K562 (cell line): ENCODE data around the gene RORB. TPM values are rescaled to one million over a fixed set of nuclear protein-coding genes. Genes with fewer than 3 reads are reported as not detected.

Experiments
- RBM22 ChIP-seq: fragments of 200-400 bp; formaldehyde crosslinking; IDR thresholded peaks from 2 replicates; pipeline ENCODE4 v1.6.1; 2018; ENCODE audit warnings: low read length, low read depth; ENCODE audit not compliant: poor library complexity, severe bottlenecking
- TCF7 ChIP-seq: sonication (generic); IDR thresholded peaks from 2 replicates; pipeline ENCODE4 v1.6.1; 2016; ENCODE audit warnings: antibody characterized with exemption, borderline replicate concordance
- ZNF699 ChIP-seq: fragments of 250-450 bp; sonication (Bioruptor Pico); IDR thresholded peaks from 2 replicates; pipeline ENCODE4 v1.8.0; 2021; ENCODE audit warnings: mild to moderate bottlenecking, moderate library complexity; ENCODE audit not compliant: insufficient replicate concordance
- polyA plus RNA-seq, 8 experiments: library from polyadenylated mRNA; depleted of rRNA in 4 of 8; stranded (reverse) in 5 of 8; unstranded in 3 of 8; fragments of >200 nt; fragmentation: Nextera tagmentation in 2 of 8; fragmentation: Illumina TruSeq in 1 of 8; extraction: Ambion mirVana in 2 of 8; extraction: Trizol in 1 of 8; gene quantifications; 2 replicates each; pipeline versions ENCODE4 v1.2.1 to v1.2.3, GENCODE V29; 2011 to 2014; ENCODE audit warnings: inconsistent platforms in 1 of 8, missing spikeins in 1 of 8
- total RNA-seq, 7 experiments: library from RNA; depleted of rRNA in 6 of 7; stranded (reverse); fragments of >200 nt in 6 of 7; fragmentation: Illumina TruSeq in 2 of 7; extraction: Trizol in 2 of 7; gene quantifications; 2 replicates each; pipeline versions ENCODE4 v1.2.1 to v1.2.3, GENCODE V29; 2011 to 2021; ENCODE audit warnings: low replicate concordance in 1 of 7
- TF ChIP-seq, protein P1 (sequence below): fragments of 450-650 bp; IDR thresholded peaks from 2 replicates; pipeline ENCODE4 v1.6.1; 2016; ENCODE audit warnings: mild to moderate bottlenecking, moderate library complexity
- TF ChIP-seq, protein P2 (sequence below), 2 experiments: fragments of 150-350 bp in 1 of 2; IDR thresholded peaks; 2 replicates each; pipeline ENCODE4 v1.6.1; 2012 to 2016; ENCODE audit warnings: low read depth in 2 of 2, low read length in 2 of 2, mild to moderate bottlenecking in 1 of 2, moderate library complexity in 1 of 2

The RORB gene
- total and polyA plus RNA-seq, 9 of the 15 experiments (the other 6 are each of a cell fraction or from before 2014, with no cell fraction given): not detected

DNA sequence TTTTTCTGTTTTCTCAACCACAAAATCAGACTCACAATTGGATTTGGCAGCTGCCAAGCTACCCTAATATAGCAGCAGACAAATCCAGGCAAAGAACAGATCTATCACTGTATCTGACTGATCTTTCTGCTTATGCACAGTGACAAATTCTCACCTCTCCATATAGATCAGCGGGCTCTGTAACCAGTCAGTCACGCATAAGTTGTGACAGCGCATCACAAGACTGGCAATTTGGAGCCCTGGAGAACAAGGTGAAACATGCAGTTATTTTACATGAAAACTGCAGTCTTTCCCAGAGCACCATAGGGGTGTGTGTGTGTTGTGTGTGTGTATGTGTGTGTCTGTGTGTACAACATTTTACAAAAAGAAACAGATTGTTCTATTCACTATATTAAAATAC lies 37.7 kb downstream of the RORB start (continued):
- TF ChIP-seq, protein P1, sequence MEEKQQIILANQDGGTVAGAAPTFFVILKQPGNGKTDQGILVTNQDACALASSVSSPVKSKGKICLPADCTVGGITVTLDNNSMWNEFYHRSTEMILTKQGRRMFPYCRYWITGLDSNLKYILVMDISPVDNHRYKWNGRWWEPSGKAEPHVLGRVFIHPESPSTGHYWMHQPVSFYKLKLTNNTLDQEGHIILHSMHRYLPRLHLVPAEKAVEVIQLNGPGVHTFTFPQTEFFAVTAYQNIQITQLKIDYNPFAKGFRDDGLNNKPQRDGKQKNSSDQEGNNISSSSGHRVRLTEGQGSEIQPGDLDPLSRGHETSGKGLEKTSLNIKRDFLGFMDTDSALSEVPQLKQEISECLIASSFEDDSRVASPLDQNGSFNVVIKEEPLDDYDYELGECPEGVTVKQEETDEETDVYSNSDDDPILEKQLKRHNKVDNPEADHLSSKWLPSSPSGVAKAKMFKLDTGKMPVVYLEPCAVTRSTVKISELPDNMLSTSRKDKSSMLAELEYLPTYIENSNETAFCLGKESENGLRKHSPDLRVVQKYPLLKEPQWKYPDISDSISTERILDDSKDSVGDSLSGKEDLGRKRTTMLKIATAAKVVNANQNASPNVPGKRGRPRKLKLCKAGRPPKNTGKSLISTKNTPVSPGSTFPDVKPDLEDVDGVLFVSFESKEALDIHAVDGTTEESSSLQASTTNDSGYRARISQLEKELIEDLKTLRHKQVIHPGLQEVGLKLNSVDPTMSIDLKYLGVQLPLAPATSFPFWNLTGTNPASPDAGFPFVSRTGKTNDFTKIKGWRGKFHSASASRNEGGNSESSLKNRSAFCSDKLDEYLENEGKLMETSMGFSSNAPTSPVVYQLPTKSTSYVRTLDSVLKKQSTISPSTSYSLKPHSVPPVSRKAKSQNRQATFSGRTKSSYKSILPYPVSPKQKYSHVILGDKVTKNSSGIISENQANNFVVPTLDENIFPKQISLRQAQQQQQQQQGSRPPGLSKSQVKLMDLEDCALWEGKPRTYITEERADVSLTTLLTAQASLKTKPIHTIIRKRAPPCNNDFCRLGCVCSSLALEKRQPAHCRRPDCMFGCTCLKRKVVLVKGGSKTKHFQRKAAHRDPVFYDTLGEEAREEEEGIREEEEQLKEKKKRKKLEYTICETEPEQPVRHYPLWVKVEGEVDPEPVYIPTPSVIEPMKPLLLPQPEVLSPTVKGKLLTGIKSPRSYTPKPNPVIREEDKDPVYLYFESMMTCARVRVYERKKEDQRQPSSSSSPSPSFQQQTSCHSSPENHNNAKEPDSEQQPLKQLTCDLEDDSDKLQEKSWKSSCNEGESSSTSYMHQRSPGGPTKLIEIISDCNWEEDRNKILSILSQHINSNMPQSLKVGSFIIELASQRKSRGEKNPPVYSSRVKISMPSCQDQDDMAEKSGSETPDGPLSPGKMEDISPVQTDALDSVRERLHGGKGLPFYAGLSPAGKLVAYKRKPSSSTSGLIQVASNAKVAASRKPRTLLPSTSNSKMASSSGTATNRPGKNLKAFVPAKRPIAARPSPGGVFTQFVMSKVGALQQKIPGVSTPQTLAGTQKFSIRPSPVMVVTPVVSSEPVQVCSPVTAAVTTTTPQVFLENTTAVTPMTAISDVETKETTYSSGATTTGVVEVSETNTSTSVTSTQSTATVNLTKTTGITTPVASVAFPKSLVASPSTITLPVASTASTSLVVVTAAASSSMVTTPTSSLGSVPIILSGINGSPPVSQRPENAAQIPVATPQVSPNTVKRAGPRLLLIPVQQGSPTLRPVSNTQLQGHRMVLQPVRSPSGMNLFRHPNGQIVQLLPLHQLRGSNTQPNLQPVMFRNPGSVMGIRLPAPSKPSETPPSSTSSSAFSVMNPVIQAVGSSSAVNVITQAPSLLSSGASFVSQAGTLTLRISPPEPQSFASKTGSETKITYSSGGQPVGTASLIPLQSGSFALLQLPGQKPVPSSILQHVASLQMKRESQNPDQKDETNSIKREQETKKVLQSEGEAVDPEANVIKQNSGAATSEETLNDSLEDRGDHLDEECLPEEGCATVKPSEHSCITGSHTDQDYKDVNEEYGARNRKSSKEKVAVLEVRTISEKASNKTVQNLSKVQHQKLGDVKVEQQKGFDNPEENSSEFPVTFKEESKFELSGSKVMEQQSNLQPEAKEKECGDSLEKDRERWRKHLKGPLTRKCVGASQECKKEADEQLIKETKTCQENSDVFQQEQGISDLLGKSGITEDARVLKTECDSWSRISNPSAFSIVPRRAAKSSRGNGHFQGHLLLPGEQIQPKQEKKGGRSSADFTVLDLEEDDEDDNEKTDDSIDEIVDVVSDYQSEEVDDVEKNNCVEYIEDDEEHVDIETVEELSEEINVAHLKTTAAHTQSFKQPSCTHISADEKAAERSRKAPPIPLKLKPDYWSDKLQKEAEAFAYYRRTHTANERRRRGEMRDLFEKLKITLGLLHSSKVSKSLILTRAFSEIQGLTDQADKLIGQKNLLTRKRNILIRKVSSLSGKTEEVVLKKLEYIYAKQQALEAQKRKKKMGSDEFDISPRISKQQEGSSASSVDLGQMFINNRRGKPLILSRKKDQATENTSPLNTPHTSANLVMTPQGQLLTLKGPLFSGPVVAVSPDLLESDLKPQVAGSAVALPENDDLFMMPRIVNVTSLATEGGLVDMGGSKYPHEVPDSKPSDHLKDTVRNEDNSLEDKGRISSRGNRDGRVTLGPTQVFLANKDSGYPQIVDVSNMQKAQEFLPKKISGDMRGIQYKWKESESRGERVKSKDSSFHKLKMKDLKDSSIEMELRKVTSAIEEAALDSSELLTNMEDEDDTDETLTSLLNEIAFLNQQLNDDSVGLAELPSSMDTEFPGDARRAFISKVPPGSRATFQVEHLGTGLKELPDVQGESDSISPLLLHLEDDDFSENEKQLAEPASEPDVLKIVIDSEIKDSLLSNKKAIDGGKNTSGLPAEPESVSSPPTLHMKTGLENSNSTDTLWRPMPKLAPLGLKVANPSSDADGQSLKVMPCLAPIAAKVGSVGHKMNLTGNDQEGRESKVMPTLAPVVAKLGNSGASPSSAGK: no peak
- TF ChIP-seq ZNF699 (no peak), RBM22 (no peak), TCF7 (no peak)
- TF ChIP-seq, protein P2, sequence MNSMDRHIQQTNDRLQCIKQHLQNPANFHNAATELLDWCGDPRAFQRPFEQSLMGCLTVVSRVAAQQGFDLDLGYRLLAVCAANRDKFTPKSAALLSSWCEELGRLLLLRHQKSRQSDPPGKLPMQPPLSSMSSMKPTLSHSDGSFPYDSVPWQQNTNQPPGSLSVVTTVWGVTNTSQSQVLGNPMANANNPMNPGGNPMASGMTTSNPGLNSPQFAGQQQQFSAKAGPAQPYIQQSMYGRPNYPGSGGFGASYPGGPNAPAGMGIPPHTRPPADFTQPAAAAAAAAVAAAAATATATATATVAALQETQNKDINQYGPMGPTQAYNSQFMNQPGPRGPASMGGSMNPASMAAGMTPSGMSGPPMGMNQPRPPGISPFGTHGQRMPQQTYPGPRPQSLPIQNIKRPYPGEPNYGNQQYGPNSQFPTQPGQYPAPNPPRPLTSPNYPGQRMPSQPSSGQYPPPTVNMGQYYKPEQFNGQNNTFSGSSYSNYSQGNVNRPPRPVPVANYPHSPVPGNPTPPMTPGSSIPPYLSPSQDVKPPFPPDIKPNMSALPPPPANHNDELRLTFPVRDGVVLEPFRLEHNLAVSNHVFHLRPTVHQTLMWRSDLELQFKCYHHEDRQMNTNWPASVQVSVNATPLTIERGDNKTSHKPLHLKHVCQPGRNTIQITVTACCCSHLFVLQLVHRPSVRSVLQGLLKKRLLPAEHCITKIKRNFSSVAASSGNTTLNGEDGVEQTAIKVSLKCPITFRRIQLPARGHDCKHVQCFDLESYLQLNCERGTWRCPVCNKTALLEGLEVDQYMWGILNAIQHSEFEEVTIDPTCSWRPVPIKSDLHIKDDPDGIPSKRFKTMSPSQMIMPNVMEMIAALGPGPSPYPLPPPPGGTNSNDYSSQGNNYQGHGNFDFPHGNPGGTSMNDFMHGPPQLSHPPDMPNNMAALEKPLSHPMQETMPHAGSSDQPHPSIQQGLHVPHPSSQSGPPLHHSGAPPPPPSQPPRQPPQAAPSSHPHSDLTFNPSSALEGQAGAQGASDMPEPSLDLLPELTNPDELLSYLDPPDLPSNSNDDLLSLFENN (IDR thresholded peaks at IDR 0.05; ENCODE audit: low read depth in 2 of 2, low read length in 2 of 2): no peak
- TF ChIP-seq, all 486 proteins: peak for 0
